NT2/D1 (cell line): ENCODE measurements around the gene ARHGAP23.

ENCODE experiments used
- DNase-seq: peaks from one replicate; pipeline ENCODE4 v3.0.0-alpha.2; 2011; ENCODE audit warnings: low read depth, low spot score
- H3K27me3 ChIP-seq: 2 replicates; pipeline ENCODE4 v1.6.0; 2011; ENCODE audit warnings: mild to moderate bottlenecking; ENCODE audit not compliant: insufficient read length, insufficient read depth
- H3K36me3 ChIP-seq: 2 replicates; pipeline ENCODE4 v1.6.1; 2011; ENCODE audit warnings: mild to moderate bottlenecking, low read length, mixed read lengths; ENCODE audit not compliant: insufficient read depth, insufficient read length
- H3K4me1 ChIP-seq: 2 replicates; pipeline ENCODE4 v1.5.1; 2011; ENCODE audit not compliant: insufficient read depth, insufficient read length
- H3K4me3 ChIP-seq: 2 replicates; pipeline ENCODE4 v1.5.1; 2011; ENCODE audit warnings: low read depth; ENCODE audit not compliant: insufficient read length
- H3K9ac ChIP-seq: 2 replicates; pipeline ENCODE4 v1.6.0; 2011; ENCODE audit warnings: low read depth; ENCODE audit not compliant: insufficient read length
- H3K9me3 ChIP-seq: 2 replicates; pipeline ENCODE4 v1.5.1; 2011; ENCODE audit warnings: mild to moderate bottlenecking, low read length; ENCODE audit not compliant: insufficient read depth
- SUZ12 ChIP-seq: IDR thresholded peaks from 2 replicates; pipeline ENCODE4 v1.6.1; 2011; ENCODE audit not compliant: insufficient read length, insufficient read depth; ENCODE audit errors: extremely low read depth
- YY1 ChIP-seq: IDR thresholded peaks from 2 replicates; pipeline ENCODE4 v1.6.1; 2011; ENCODE audit not compliant: insufficient read length, insufficient read depth
- ZNF274 ChIP-seq: IDR thresholded peaks from 2 replicates; pipeline ENCODE4 v1.6.1; 2011; ENCODE audit warnings: mild to moderate bottlenecking, low read depth, low read length

Gene ARHGAP23

GRCh38 chr17:38457577-38458371 is 29.5 kb downstream of the ARHGAP23 start:
- no peaks in the 10 kb centered on the region for H3K9me3 ChIP-seq
- DNase-seq: no peak
- no peak overlapping the region for H3K4me3 ChIP-seq
- H3K27me3 ChIP-seq: peaks cover 13% of the 10 kb centered on the region
- no peak for TF ChIP-seq ZNF274
- TF ChIP-seq SUZ12: no peak
- TF ChIP-seq YY1: no peak
- peaks cover 43% of the 10 kb centered on the region for H3K4me1 ChIP-seq
- peaks cover 60% of the 10 kb centered on the region for H3K36me3 ChIP-seq
- no peak overlapping the region for H3K9ac ChIP-seq

- H3K4me1 ChIP-seq: peaks cover 36% of the 10 kb centered on the region
- H3K9ac ChIP-seq: no peak overlapping the region
- DNase-seq: no peak
- H3K36me3 ChIP-seq: peaks cover 67% of the 10 kb centered on the region
- no peak overlapping the region for H3K4me3 ChIP-seq
- TF ChIP-seq SUZ12 (no peak), ZNF274 (no peak), YY1 (no peak)
- no peaks in the 10 kb centered on the region for H3K9me3 ChIP-seq
- H3K27me3 ChIP-seq: peaks cover 6% of the 10 kb centered on the region
Measured at GRCh38 chr17:38458521-38458920, 30.3 kb downstream of the ARHGAP23 start.

GRCh38 chr17:38459567-38459966 is 31.3 kb downstream of the ARHGAP23 start:
- H3K9ac ChIP-seq: peak overlapping the region; percentile 22

DNA sequence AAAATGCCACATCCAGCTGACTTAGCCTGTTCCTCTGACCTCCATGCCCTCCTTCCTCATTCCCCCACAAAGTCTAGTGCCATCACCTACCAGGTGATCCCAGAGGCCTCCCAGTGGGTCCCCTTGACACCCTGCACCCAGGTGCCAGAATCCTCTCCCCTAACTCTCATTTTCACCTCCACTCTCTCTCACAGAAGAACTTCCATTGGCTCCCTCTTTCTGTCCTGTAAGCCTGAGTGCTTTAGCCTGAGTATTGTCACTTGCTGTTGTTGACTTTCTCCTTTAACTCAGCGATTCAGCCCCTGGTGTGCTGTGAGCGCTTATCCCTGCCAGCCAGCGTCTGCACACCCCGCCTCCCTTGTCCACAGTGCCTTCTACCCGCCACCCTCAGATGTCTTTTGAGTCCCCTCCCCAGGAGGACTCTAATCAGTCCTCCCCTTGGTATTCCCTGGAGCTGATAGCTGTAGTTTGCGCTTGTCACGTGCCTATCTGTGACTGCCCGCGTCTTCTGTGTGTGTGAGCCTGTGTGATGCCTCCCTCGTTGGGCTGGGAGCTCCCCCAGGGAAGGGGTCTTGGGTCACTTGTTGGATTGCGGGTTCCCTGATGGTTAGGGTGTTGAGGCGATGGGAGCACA is 31.9 kb downstream of the ARHGAP23 start:
- Histone ChIP-seq H3K27me3 (no peaks in the 10 kb centered on the region), H3K9ac (no peak overlapping the region), H3K4me3 (no peak overlapping the region), H3K4me1 (peaks cover 32% of the 10 kb centered on the region), H3K9me3 (no peaks in the 10 kb centered on the region), H3K36me3 (peaks cover 83% of the 10 kb centered on the region)
- DNase-seq: no peak
- no peak for TF ChIP-seq SUZ12
- TF ChIP-seq ZNF274: no peak
- TF ChIP-seq YY1: no peak

More at GRCh38 chr17:38459567-38459966, 31.3 kb downstream of the ARHGAP23 start:
- Histone ChIP-seq H3K4me3 (no peak overlapping the region), H3K4me1 (peaks cover 35% of the 10 kb centered on the region), H3K9me3 (no peaks in the 10 kb centered on the region), H3K27me3 (no peaks in the 10 kb centered on the region), H3K36me3 (peaks cover 78% of the 10 kb centered on the region)
- no peak for DNase-seq
- TF ChIP-seq YY1: no peak
- TF ChIP-seq ZNF274: no peak
- no peak for TF ChIP-seq SUZ12

- Histone ChIP-seq H3K4me3 (no peak overlapping the region), H3K36me3 (peaks cover 90% of the 10 kb centered on the region), H3K4me1 (peaks cover 31% of the 10 kb centered on the region), H3K9me3 (no peaks in the 10 kb centered on the region), H3K27me3 (no peaks in the 10 kb centered on the region), H3K9ac (no peak overlapping the region)
- no peak for DNase-seq
- TF ChIP-seq SUZ12 (no peak), YY1 (no peak), ZNF274 (no peak)
Measured at GRCh38 chr17:38460716-38461630, 32.7 kb downstream of the ARHGAP23 start.

DNA sequence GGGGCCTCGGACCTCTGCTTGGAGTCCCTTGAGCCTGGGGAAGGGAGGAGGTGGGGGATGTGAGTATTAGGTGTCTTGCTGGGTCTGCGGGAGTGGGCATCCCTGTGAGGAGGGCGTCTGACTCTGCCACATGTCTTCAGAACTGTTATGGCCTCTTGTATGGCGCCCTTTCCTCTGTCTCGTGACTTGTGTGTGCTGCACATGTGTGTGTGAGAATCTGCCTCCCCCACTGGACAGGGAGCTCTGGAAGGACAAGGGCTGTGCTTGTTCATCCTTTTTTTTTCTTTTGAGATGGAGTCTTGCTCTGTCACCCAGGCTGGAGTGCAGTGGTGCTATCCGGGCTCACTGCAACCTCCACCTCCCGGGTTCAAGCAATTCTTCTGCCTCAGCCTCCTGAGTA is 33.4 kb downstream of the ARHGAP23 start:
- peaks cover 93% of the 10 kb centered on the region for H3K36me3 ChIP-seq
- TF ChIP-seq ZNF274: no peak
- no peak for DNase-seq
- H3K4me3 ChIP-seq: no peak overlapping the region
- peaks cover 24% of the 10 kb centered on the region for H3K4me1 ChIP-seq
- H3K9ac ChIP-seq: no peak overlapping the region
- no peaks in the 10 kb centered on the region for H3K9me3 ChIP-seq
- no peaks in the 10 kb centered on the region for H3K27me3 ChIP-seq
